Smooth muscle cell of the brain vasculature (primary cell): Measurements from ENCODE around the gene CHEK1.

Experiments
- DNase-seq: peaks from one replicate; pipeline ENCODE4 v3.0.0-alpha.2; 2012; ENCODE audit warnings: low read depth, low spot score

The CHEK1 gene

GRCh38 chr11:125626288-125626950 is 1.5 kb downstream of the CHEK1 start:
- DNase-seq = peak; percentile 54

DNA sequence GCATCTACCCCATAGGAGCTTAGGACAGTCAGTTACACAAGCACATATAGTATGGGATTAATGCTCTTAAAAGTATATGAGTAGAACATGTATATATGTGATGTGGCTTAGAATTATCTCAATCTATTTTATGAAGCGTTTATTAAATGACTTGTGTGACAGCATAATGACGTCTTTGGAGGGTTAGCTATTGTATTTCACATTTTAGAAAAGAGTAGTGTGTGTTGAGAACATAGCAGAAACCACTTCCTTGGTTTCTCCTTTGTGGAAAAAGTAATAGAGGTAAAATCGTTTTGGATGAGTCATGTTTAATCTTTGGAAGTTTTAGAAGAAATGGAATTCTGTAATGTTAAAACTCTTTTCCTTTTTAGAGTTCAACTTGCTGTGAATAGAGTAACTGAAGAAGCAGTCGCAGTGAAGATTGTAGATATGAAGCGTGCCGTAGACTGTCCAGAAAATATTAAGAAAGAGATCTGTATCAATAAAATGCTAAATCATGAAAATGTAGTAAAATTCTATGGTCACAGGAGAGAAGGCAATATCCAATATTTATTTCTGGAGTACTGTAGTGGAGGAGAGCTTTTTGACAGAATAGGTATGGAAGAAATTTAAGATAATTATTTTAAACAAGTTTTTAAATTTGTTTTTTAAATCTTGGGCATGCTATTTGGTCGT is 2.4 kb downstream of the CHEK1 start:
- no peak for DNase-seq

GRCh38 chr11:125637840-125638239 is 12.9 kb downstream of the CHEK1 start:
- DNase-seq = no peak

- DNase-seq = no peak
These were observed 13.4 kb downstream of the CHEK1 start for GRCh38 chr11:125638315-125638714.

DNA sequence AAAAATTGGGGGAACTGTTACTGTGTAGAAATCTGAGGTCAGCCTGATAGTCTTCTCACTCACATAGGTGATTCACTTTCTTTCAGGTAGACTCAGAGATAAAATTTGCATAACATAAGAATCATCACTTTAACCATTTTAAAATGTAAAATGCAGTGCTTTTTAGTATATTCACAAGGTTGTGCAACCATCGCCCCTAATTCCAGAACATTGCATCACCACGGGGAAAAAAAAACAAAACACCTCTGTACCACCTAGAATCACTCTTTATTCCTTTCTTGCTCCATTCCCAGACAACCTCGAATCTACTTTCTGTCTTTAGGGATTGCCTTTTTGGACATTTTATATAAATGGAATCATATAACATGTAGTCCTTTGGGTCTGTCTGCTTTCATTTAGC is 20.9 kb downstream of the CHEK1 start:
- no peak for DNase-seq

GRCh38 chr11:125649465-125650166 is 24.7 kb downstream of the CHEK1 start:
- DNase-seq = no peak

DNA sequence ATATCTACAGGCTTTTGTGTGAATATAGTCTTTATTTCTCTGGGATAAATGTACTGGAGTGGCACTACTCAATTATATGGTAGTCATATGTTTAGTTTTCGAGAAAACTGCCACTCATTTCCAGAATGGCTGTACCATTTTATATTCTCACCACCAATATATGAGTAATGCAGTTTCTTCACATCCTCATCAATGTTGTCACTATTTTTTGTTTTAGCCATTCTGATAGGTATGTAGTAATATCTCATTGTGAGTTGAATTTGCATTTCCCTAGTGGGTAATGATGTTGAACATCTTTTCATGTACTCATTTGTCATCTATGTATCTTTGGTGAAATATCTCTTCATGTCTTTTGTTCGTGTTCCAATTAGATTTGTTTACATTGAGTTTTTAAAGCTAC is 37.7 kb downstream of the CHEK1 start:
- DNase-seq = no peak

- DNase-seq = no peak
These were observed 38.9 kb downstream of the CHEK1 start for GRCh38 chr11:125663910-125664309.

DNA sequence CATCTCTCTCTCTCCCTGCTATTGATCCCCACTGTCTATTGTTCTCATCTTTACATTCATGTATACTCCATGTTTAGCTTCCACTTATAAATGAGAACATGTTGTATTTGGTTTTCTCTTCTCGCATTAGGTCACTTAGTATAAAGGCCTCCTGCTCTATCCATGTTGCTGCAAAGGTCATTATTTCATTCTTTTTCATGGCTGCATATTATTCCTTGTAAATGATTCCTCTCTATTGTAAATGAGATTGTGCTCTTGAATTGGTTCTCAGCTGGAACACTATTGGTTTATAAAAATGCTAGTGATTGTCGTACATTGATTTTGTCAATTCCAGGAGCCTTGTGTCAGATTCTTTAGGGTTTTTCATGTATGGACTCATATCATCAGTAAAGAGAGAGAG is 42.2 kb downstream of the CHEK1 start:
- no peak for DNase-seq

DNA sequence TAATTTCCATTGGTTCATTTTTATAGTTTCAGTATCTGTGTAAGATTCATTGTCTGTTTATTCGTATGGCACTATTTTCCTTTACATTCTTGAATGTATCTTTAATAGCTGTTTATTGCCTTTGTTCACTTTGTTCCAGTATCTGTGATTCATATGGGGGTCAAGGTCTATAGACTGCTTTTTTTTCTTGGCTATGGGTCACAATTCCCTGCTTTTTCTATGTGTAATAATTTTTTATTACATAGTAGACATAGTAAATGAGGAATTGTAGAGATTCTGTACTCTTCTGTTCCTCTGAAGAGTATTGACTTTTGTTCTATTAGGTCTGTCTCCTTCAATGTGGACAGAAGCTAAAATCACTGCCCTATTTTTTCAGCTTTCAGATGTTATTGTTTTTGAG is 45.2 kb downstream of the CHEK1 start:
- DNase-seq = no peak

DNA sequence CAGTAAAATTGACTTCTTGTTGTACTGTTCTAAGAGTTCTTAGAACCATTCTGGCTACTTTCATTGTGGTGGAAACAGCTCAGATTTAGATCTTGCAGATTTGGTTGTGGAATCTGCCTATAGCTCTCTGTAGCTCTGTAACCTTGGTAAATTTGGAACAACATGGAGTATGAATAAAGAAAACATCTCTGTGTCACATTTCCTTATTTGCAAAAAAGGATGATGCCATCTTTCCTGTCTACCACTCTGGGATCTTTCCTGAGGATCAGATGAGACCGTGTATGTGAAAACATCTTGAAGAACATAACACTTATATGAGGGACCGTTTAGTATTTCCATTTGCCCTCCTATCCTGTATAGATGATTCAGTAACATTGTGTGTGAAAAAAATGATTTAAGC is 46.6 kb downstream of the CHEK1 start:
- DNase-seq = no peak

- no peak for DNase-seq
These were observed 49.2 kb downstream of the CHEK1 start for GRCh38 chr11:125674210-125674609.

DNA sequence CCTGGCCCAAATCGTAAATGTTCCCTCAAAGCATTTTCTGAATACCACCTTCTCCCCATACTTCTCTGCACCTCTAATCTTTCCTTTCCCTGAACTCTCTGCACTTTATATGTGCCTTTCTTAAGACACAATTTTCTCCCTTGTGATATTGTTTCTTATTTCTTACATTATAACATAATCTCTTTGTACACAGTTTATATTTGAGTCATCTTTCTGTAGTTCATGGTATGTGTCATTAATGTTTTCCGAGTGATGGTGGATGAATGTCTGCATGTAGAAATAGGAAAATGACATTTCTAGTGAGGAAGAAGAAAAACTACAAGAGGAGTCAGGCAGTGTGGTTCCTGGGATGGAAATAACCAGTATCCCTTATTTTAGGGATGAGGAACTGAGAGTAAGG is 50.2 kb downstream of the CHEK1 start:
- no peak for DNase-seq

- DNase-seq = no peak
These were observed 54.4 kb downstream of the CHEK1 start for GRCh38 chr11:125679397-125679796.

- DNase-seq = no peak
These were observed 54.9 kb downstream of the CHEK1 start for GRCh38 chr11:125679837-125680236.

- no peak for DNase-seq
These were observed 55.8 kb downstream of the CHEK1 start, which contains the start of gene ACRV1 for GRCh38 chr11:125680747-125681146. TSS of gene ACRV1 (minus strand) at chr11:125680847. CDS start at chr11:125680780, 67 bp downstream.

- no peak for DNase-seq
These were observed 60.3 kb downstream of the CHEK1 start for GRCh38 chr11:125685228-125685627.

GRCh38 chr11:125688066-125688465 is 63.1 kb downstream of the CHEK1 start:
- no peak for DNase-seq

DNA sequence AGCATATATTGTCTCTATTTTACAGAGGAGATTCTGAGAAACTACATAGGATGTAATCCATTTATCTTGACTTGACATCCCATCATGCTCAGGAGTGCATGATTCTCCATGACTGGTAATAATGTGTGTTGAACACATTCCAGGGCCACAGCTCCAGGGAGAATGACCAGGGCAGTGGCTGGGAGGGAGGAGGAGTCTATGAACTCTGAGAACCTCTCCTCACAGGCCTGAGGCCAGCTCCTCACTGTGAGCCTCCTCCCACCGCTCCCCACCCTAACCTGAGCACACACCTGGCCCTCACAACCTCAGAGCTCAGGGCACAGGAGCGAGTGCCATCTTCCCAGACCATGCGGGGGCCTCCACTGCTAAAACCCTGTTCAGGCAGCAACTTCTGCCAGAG is 63.7 kb downstream of the CHEK1 start:
- no peak for DNase-seq

- DNase-seq = no peak
These were observed 64.4 kb downstream of the CHEK1 start for GRCh38 chr11:125689274-125689859.

DNA sequence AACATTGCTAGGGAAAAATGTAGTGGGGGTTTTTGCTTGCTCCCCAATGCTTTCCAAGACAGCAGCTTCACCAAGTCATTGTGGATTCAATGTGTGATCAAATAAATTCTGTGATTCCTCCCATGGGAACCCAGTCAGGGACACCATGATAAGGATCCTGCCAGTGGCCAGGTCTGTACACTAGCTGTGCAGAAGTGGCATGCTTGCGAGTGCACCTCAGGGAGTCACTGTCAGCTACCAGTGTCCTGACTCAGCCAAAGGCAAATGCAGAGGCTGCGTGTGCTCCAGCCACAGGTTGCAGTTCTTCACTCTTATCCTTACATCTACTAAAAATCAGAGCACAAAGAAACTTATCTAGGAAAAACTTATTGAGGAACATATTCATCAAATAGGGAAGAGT is 65.0 kb downstream of the CHEK1 start:
- no peak for DNase-seq

GRCh38 chr11:125692887-125693286 is 67.9 kb downstream of the CHEK1 start:
- DNase-seq = no peak
